GM23248 (cell line): ENCODE results near the gene AK5.

Experiments
- EZH2 ChIP-seq: fragments of 200-600 bp; sonication (generic); IDR thresholded peaks from 2 replicates; pipeline ENCODE4 v1.6.1; 2018; ENCODE audit warnings: antibody characterized with exemption, mild to moderate bottlenecking; ENCODE audit not compliant: insufficient read depth, poor library complexity, severe bottlenecking
- EZH2phosphoT487 ChIP-seq: fragments of 200-600 bp; sonication (generic); IDR thresholded peaks from 2 replicates; pipeline ENCODE4 v1.6.1; 2018; ENCODE audit warnings: antibody characterized with exemption, moderate library complexity, mild to moderate bottlenecking, low read depth; ENCODE audit not compliant: insufficient read depth

GRCh38 chr1:77416692-77417450, 135.1 kb downstream of the AK5 start:
- TF ChIP-seq EZH2phosphoT487 = no peak
- TF ChIP-seq EZH2 = no peak
